Activated T-cell treated with anti-CD3 and anti-CD28 coated beads, Interleukin-2, amount 50 U/mL, for 1 hour (primary cell): ENCODE results near the gene FAM117B.
"Not testable (repeated sequence)": the region's sequence is repeated elsewhere in the genome, so short reads cannot be mapped to it uniquely, and the experiment has no call there.

Experiments
- DNase-seq: peaks from one replicate; pipeline ENCODE4 v3.0.0-alpha.2; 2020

The FAM117B gene

DNA sequence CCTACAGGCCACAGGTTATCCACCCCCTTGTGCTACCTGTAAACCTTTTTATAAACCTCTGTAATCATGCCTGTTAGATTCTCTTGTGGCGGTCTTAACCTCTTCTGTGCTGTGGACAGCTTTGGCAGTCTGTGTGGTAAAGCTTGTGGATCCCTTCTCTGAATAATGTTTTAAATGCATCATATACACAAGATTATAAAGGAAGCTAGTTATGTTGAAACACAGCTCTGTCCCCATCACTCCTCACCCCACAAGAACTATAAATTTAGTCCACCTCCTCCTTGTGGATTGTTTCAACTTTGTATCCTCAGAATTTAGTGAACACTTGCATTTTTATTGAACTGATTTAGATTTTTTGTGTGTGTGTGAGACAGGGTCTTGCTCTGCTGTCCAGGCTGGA, 129.1 kb downstream of the FAM117B start:
- no peak for DNase-seq

DNA sequence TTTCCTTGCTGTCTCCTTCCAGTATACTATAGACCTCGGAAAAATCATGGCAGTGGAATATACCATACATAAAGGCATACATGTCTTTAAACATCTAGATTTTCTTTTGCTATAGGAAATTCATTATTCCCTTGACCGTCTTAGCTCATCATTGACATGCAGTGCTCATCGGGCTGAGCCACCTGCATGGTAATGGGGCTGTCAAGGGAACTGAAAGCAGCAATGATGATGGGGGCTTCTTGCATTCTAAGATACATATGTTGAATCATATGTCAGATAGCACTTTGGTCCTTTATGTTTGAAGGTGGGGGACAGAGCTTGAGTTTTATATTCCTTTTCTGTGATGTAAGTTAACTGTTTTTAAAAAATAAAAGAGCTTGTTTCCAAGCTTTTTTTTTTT, 130.2 kb downstream of the FAM117B start:
- DNase-seq: no peak

GRCh38 chr2:202765436-202765835, 130.7 kb downstream of the FAM117B start:
- DNase-seq: no peak

DNA sequence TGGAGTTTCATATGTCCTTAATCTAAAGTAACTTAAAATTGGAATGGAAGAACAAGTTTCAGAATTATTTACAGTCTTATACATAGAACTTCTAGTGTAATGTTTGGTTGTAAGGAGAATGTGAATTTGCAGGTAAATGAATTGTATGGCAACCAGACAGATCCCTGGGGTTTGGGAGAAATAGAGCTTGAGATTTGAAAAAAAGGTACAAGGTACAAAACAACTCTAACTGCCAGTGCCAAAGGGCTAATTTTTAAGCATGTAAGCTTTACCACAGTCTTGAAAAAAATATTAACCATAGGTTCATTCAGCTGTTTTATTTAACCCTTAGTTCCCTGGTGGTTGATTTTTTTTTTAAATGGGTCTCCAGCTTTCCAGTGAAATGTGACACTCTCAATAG, 133.5 kb downstream of the FAM117B start:
- no peak for DNase-seq

- DNase-seq: no peak
Observed at GRCh38 chr2:202769201-202769600, 134.4 kb downstream of the FAM117B start.

DNA sequence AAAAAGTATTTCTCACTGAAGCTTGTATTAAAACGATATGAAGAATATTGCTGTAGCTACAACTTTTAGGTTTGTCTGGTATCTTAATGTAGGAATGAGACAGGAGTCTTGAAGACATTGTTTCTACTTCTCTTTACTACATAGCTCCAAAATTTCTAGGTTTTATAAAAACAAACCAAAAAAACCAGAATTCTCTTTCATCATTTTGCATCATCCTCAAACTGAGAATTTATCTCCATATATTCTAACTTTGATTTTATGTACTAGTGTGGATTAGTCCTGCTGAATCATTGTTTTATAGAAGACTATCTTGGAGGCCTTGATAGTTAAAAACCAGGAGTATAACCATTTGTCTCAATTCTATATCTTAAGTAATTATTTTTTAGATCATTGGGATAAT, 136.6 kb downstream of the FAM117B start:
- DNase-seq: no peak

DNA sequence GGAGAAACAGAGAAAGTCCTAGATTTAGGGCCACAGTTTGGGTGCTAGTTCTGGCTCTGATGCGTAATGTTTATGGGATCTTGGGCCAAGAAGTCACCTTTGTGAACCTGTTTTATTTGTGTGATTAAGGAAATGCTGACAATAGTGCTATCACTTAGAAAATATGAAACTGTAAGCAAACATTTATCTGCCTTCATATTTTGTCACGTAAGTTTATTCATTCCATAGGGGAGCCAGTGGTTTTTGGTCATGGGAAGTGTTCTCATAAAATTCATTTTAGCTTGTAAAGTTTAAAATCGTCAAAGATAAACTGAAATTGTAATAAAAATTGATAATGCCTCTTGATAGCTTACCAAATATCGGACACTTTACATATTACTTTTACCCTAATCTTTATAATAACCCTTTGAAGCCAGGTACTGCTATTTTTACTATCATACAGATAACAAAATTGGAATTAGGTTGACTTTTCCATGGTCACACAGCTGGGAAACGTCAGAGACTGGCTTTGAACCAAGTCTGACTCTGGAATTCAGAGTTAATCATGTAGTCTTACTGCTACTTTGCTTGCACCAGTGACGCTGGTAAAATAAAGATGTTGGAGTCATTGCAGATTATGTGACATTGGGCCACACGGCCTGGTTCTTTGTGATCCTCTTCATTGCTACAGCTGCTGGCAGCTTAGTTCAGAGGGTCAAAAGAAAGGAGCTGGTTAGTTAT, 137.1 kb downstream of the FAM117B start:
- no peak for DNase-seq

DNA sequence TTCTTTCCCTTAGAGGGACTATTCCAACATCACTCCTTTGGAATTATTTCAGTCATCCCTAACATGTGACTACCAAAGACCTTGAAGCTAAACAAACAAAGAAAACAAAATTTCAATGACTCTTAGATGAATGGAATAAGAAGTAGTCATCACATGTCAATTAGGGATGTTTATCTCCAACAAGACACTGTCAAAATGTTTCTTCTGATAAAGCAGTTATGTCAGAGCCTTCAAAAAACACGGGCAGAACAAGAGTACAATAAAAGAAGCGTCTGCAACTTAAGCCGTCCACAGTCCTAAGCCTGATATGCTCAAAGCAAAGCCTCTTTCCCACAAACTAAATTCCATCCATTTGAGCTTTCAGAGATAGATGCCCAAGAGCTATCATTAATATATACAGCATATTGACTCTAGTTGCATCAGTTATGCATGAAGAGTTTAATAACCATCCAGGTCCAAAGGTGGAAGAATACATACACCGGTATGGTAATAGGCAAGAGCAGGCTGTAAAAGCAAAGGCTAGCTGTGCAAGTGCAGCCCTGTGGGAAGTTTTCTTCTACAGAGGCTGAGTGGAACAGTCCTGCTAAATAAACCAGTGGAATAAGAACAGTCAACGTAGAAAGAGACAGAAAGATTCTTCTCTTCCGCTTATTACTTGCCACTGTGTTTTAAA, 138.7 kb downstream of the FAM117B start:
- DNase-seq: no peak

GRCh38 chr2:202774104-202774503, 139.3 kb downstream of the FAM117B start:
- no peak for DNase-seq

GRCh38 chr2:202778217-202778616, 143.4 kb downstream of the FAM117B start:
- no peak for DNase-seq

DNA sequence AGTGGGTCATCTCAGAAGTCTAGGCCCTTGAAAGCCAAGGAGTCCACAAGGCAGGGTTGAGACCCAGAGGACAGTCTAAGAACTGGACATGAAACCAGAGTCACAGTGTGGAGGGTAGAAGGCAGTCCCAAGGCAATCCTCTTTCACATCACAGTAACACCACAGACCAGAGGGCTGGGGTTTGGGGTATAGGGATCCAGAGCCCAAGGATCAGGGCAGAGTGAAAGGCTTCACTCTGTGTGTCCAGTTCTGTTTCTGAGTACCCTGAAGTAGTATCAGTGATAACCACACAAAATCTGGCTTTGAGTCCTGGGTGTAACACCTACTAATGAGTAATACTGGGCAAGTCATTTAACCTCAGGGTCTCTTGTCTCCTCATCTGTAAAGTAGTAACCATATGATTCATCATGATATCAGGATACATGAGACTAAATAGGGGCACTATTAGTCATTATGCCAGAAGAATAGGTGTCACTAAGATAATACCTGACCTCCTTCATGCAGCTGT, 145.8 kb downstream of the FAM117B start:
- DNase-seq: no peak

GRCh38 chr2:202782940-202783558, 148.3 kb downstream of the FAM117B start:
- DNase-seq: no peak

DNA sequence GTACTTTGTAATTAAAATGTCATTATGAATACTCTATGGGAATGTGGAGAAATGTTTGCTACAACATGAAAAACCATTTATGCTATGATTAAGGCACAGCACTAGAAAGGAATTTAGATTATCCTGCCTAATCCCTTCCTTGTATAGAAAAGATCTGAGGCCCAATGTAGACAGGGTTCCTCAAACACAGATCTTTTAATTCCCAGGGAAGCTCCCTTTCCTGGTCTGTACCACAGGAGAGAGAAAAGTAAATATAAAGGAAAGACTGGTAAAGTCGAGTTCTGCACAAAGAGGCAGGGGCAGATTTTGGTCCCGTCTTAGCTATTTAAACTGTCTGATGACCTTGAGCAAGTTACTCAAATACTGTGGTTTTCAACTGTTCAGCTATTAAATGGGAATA, 152.1 kb downstream of the FAM117B start:
- no peak for DNase-seq

DNA sequence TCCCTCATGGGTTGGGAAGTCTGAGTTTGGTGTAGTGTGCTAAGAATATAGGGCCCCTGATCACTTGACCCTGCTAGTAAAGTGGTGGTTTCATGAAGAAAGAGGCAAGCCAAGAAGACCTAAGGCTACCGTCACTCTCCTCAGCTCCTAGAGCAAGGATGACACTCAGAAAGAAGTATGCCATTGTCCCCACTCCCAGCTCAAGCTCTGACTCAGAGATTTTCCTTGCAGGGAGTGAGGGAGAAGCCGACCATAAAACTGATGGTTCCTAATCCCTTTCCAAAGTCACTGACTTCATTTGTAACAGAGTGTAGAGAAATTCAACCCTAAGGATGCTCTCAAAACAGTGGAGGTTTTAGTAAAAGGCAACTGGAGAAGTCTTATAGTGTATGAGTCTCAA, 155.9 kb downstream of the FAM117B start:
- DNase-seq: no peak

GRCh38 chr2:202797944-202798343, 163.2 kb downstream of the FAM117B start:
- DNase-seq: no peak

DNA sequence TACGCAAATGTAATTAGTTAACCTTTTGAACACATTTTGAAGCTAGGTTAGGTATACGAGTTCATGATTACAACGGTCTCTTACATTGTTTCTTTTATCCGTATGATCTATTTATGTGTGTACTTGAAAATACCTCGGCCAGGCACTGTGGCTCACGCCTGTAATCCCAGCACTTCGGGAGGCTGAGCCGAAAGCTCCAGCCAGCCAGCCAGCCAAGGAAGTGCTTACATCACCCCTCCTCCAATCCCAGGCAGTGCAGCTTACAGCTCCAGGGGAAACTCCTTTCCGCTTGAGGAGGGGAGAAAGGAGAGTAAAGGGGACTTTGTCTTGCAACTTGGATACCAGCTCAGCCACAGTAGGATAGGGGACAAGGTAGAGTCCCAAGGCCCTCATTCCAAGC, 171.1 kb downstream of the FAM117B start:
- not testable (repeated sequence) for DNase-seq

GRCh38 chr2:202807431-202808138, 172.8 kb downstream of the FAM117B start:
- DNase-seq: not testable (repeated sequence)

DNA sequence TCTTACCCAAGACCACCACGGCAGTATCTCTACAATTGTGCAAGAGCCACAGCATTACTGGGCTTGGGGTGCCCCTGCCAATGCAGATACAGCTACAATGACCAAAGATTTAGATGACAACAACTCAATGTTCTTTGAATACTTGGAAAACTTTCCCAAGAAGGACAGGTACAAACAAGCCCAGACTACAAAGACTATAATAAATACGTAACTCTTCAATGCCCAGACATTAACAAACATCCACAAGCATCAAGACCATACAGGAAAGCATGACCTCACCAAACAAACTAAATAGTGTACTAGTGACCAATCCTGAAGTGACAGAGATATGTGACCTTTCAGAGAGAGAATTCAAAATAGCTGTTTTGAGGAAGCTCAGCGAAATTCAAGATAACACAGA, 174.0 kb downstream of the FAM117B start:
- no peak for DNase-seq

GRCh38 chr2:202813387-202813786, 178.6 kb downstream of the FAM117B start:
- DNase-seq: no peak

DNA sequence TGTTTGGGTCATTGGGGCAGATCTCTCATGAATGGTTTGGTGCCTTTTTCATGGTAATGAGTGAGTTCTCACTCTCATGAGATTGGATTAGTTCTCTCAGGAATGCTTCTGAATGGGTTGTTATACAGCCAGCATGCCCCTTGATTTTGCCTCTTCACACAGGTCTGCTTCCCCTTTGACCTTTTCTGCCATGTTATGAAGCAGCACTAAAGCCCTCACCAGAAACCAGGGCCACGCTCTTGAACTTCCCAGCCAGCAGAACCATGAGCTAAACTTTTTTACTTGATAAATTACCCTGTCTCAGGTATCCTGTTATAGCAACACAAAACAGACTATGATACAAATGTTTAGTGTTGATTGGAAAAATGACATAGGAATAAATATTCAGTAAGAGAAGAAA, 179.5 kb downstream of the FAM117B start:
- DNase-seq: no peak

DNA sequence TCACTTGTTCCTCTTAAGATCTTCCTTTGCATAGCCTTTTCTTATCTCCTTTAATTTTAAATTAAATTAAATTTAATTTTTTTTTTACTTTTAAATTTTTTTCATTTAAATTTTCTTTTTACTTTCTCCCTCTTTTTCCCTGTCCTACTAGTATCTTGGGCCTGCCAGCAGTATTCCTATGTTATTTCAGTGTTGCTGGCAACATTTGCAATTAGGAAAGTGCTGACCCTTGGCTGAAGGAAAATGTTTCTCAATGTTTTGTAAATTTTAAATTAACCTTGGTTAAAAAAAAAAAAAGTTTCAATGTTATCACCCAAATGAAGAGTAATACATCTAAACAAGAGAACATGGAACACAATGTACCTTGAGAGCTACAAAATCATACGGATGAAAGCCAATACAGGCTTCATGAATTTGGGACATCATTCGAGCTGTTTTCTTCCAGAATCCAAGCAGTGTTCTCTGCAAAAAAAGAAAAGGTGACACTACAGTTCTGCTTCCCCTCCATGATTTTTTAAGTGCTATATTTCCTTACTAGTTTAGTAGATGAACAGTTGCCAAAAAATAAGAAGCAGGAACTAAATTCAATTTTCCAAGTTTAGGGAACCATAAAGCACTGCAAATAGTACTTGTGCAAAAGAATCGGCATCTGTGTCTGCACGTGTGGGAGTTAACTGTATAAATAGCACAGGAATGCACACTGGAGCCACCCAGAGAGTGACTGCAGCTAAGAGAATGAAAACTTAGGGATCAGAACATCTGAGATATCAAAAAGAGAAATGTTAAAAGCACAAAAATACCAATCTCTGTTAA, 181.0 kb downstream of the FAM117B start:
- no peak for DNase-seq

GRCh38 chr2:202817771-202818170, 183.0 kb downstream of the FAM117B start:
- no peak for DNase-seq

GRCh38 chr2:202818321-202818720, 183.6 kb downstream of the FAM117B start:
- no peak for DNase-seq
